Nephron progenitor cell (in vitro differentiated cells): ENCODE measurements around the gene KIRREL3.

Experiments used
- DNase-seq: peaks from one replicate; pipeline ENCODE4 v3.0.0; 2021
- H3K27ac Mint-ChIP-seq: 2 replicates; pipeline ENCODE4 v1.8.0; 2021; ENCODE audit warnings: mild to moderate bottlenecking, moderate library complexity, mixed read lengths
- H3K27me3 Mint-ChIP-seq: 2 replicates; pipeline ENCODE4 v1.8.0; 2021; ENCODE audit warnings: mild to moderate bottlenecking, low read depth, mixed read lengths; ENCODE audit not compliant: poor library complexity
- H3K36me3 Mint-ChIP-seq: 2 replicates; pipeline ENCODE4 v1.8.0; 2021; ENCODE audit warnings: low read depth, mixed read lengths
- H3K4me1 Mint-ChIP-seq: 2 replicates; pipeline ENCODE4 v1.8.0; 2021; ENCODE audit warnings: mixed read lengths
- H3K4me3 Mint-ChIP-seq: 2 replicates; pipeline ENCODE4 v1.8.0; 2021; ENCODE audit warnings: mild to moderate bottlenecking, moderate library complexity, mixed read lengths
- H3K9me3 Mint-ChIP-seq: 2 replicates; pipeline ENCODE4 v1.8.0; 2021; ENCODE audit warnings: mild to moderate bottlenecking, moderate library complexity, mixed read lengths
- CTCF ChIP-seq: fragments of 200-600 bp; sonication (generic); IDR thresholded peaks from 2 replicates; pipeline ENCODE4 v1.5.0; 2021; ENCODE audit warnings: antibody characterized with exemption

KIRREL3 gene

GRCh38 chr11:126797457-126798169, 203.0 kb downstream of the KIRREL3 start:
- no peak overlapping the region for H3K4me3 Mint-ChIP-seq
- DNase-seq = no peak
- peaks cover 10% of the 10 kb centered on the region for H3K4me1 Mint-ChIP-seq
- peaks cover 11% of the 10 kb centered on the region for H3K27me3 Mint-ChIP-seq
- H3K27ac Mint-ChIP-seq = no peak overlapping the region
- no peak for TF ChIP-seq CTCF
- H3K36me3 Mint-ChIP-seq = no peaks in the 10 kb centered on the region
- no peaks in the 10 kb centered on the region for H3K9me3 Mint-ChIP-seq

- Mint-ChIP-seq H3K9me3 (no peaks in the 10 kb centered on the region), H3K4me3 (no peak overlapping the region), H3K4me1 (peaks cover 7% of the 10 kb centered on the region), H3K27me3 (peaks cover 14% of the 10 kb centered on the region), H3K36me3 (no peaks in the 10 kb centered on the region), H3K27ac (no peak overlapping the region)
- no peak for DNase-seq
- no peak for TF ChIP-seq CTCF
These were observed 207.0 kb downstream of the KIRREL3 start for GRCh38 chr11:126793596-126793995.

GRCh38 chr11:126791991-126792390, 208.6 kb downstream of the KIRREL3 start:
- Mint-ChIP-seq H3K4me3 (no peak overlapping the region), H3K27ac (no peak overlapping the region), H3K4me1 (peaks cover 7% of the 10 kb centered on the region), H3K27me3 (peaks cover 12% of the 10 kb centered on the region), H3K36me3 (no peaks in the 10 kb centered on the region), H3K9me3 (no peaks in the 10 kb centered on the region)
- TF ChIP-seq CTCF = no peak
- no peak for DNase-seq

- Mint-ChIP-seq H3K36me3 (no peaks in the 10 kb centered on the region), H3K4me3 (no peak overlapping the region), H3K9me3 (no peaks in the 10 kb centered on the region), H3K27ac (peak overlapping the region; percentile 12), H3K4me1 (peaks cover 7% of the 10 kb centered on the region), H3K27me3 (peaks cover 12% of the 10 kb centered on the region)
- DNase-seq = no peak
- TF ChIP-seq CTCF = peak; percentile 16
These were observed 209.1 kb downstream of the KIRREL3 start for GRCh38 chr11:126791446-126791845.

GRCh38 chr11:126790550-126791081, 210.0 kb downstream of the KIRREL3 start:
- H3K4me3 Mint-ChIP-seq = no peak overlapping the region
- H3K4me1 Mint-ChIP-seq = peaks cover 7% of the 10 kb centered on the region
- H3K9me3 Mint-ChIP-seq = no peaks in the 10 kb centered on the region
- H3K36me3 Mint-ChIP-seq = no peaks in the 10 kb centered on the region
- H3K27ac Mint-ChIP-seq = no peak overlapping the region
- TF ChIP-seq CTCF = no peak
- no peak for DNase-seq
- peaks cover 12% of the 10 kb centered on the region for H3K27me3 Mint-ChIP-seq

- no peak for TF ChIP-seq CTCF
- Mint-ChIP-seq H3K27me3 (peaks cover 8% of the 10 kb centered on the region), H3K4me3 (no peak overlapping the region), H3K4me1 (no peaks in the 10 kb centered on the region), H3K36me3 (no peaks in the 10 kb centered on the region), H3K27ac (no peak overlapping the region), H3K9me3 (no peaks in the 10 kb centered on the region)
- no peak for DNase-seq
These were observed 217.8 kb downstream of the KIRREL3 start for GRCh38 chr11:126782810-126783209.
